ENCODE data around the gene INF2. TPM values are rescaled to one million over a fixed set of nuclear protein-coding genes. Genes with fewer than 3 reads are reported as not detected.
A peak's percentile ranks its signal among the peaks of the same experiment; 100 is the strongest.

Gene INF2
- total RNA-seq, 2 experiments from 2014 or later, result 155 to 159 TPM

GRCh38 chr14:104678901-104679705, 10.3 kb upstream of the INF2 start:
- no peak for ATAC-seq
- ChIA-PET POLR2A (interaction anchor here (1.7 to 2.6 kb wide), 3 partner anchors 12 to 73 kb away, joined by 6 to 14 read pairs (median 9); partner anchors contain the start of genes INF2 and SIVA1), CTCF (interaction anchor here (1.3 to 1.5 kb wide), 3 partner anchors 13 to 46 kb away, joined by 4 to 5 read pairs (median 4); no protein-coding TSS in a partner anchor)
- no peak overlapping the region for H3K4me3 Mint-ChIP-seq
- peaks cover 13% of the 10 kb centered on the region for H3K27me3 Mint-ChIP-seq (ENCODE audit: low read depth)
- no peak for DNase-seq
- peaks cover 23% of the 10 kb centered on the region for H3K4me1 Mint-ChIP-seq (ENCODE audit: low read depth)
- H3K36me3 Mint-ChIP-seq (ENCODE audit: low read depth), result no peaks in the 10 kb centered on the region
- H3K9me3 Mint-ChIP-seq (ENCODE audit: insufficient read depth), result no peaks in the 10 kb centered on the region
- peak overlapping the region; percentile 84 for H3K27ac Mint-ChIP-seq

GRCh38 chr14:104680056-104680805, 9.2 kb upstream of the INF2 start:
- no peaks in the 10 kb centered on the region for H3K9me3 Mint-ChIP-seq (ENCODE audit: insufficient read depth)
- H3K4me3 Mint-ChIP-seq, result no peak overlapping the region
- POLR2A ChIA-PET, result no interaction called here
- CTCF ChIA-PET, result interaction anchor here (1.3 kb wide), 1 partner anchor 14 kb away, joined by 5 read pairs; no protein-coding TSS in a partner anchor
- peaks cover 27% of the 10 kb centered on the region for H3K4me1 Mint-ChIP-seq (ENCODE audit: low read depth)
- H3K27ac Mint-ChIP-seq, result no peak overlapping the region
- ATAC-seq (no peak), DNase-seq (no peak)
- peaks cover 9% of the 10 kb centered on the region for H3K27me3 Mint-ChIP-seq (ENCODE audit: low read depth)
- no peaks in the 10 kb centered on the region for H3K36me3 Mint-ChIP-seq (ENCODE audit: low read depth)

GRCh38 chr14:104680806-104681688, 8.4 kb upstream of the INF2 start:
- no peak for ATAC-seq
- ChIA-PET CTCF (no interaction called here), POLR2A (no interaction called here)
- DNase-seq, result no peak
- Mint-ChIP-seq H3K27ac (peak overlapping the region; percentile 11), H3K4me1 (ENCODE audit: low read depth) (peaks cover 33% of the 10 kb centered on the region), H3K4me3 (no peak overlapping the region), H3K9me3 (ENCODE audit: insufficient read depth) (no peaks in the 10 kb centered on the region), H3K36me3 (ENCODE audit: low read depth) (no peaks in the 10 kb centered on the region), H3K27me3 (ENCODE audit: low read depth) (peaks cover 5% of the 10 kb centered on the region)

GRCh38 chr14:104681689-104682074, 7.7 kb upstream of the INF2 start:
- H3K27ac Mint-ChIP-seq, result no peak overlapping the region
- no peaks in the 10 kb centered on the region for H3K9me3 Mint-ChIP-seq (ENCODE audit: insufficient read depth)
- peaks cover 37% of the 10 kb centered on the region for H3K4me1 Mint-ChIP-seq (ENCODE audit: low read depth)
- H3K4me3 Mint-ChIP-seq, result no peak overlapping the region
- ChIA-PET CTCF (no interaction called here), POLR2A (no interaction called here)
- no peak for ATAC-seq
- DNase-seq, result no peak
- H3K27me3 Mint-ChIP-seq (ENCODE audit: low read depth), result peaks cover 5% of the 10 kb centered on the region
- H3K36me3 Mint-ChIP-seq (ENCODE audit: low read depth), result no peaks in the 10 kb centered on the region

GRCh38 chr14:104682107-104682593, 7.3 kb upstream of the INF2 start:
- Mint-ChIP-seq H3K27ac (no peak overlapping the region), H3K9me3 (ENCODE audit: insufficient read depth) (no peaks in the 10 kb centered on the region), H3K27me3 (ENCODE audit: low read depth) (peaks cover 5% of the 10 kb centered on the region), H3K4me1 (ENCODE audit: low read depth) (peaks cover 38% of the 10 kb centered on the region), H3K4me3 (no peak overlapping the region), H3K36me3 (ENCODE audit: low read depth) (no peaks in the 10 kb centered on the region)
- ChIA-PET POLR2A (no interaction called here), CTCF (no interaction called here)
- DNase-seq (no peak), ATAC-seq (no peak)

- CTCF ChIA-PET, result interaction anchor here (1.1 kb wide), 1 partner anchor 85 kb away, joined by 3 read pairs; no protein-coding TSS in a partner anchor
Measured at GRCh38 chr14:104683653-104684448, 5.6 kb upstream of the INF2 start.

GRCh38 chr14:104684449-104684821, 5.0 kb upstream of the INF2 start:
- no peak overlapping the region for H3K4me3 Mint-ChIP-seq
- CTCF ChIA-PET, result interaction anchor here (1.1 to 1.4 kb wide), 3 partner anchors 40 to 85 kb away, joined by 3 read pairs; no protein-coding TSS in a partner anchor
- H3K9me3 Mint-ChIP-seq (ENCODE audit: insufficient read depth), result no peaks in the 10 kb centered on the region
- POLR2A ChIA-PET, result no interaction called here
- H3K4me1 Mint-ChIP-seq (ENCODE audit: low read depth), result peaks cover 46% of the 10 kb centered on the region
- DNase-seq (no peak), ATAC-seq (no peak)
- peaks cover 5% of the 10 kb centered on the region for H3K27me3 Mint-ChIP-seq (ENCODE audit: low read depth)
- H3K27ac Mint-ChIP-seq, result no peak overlapping the region
- no peaks in the 10 kb centered on the region for H3K36me3 Mint-ChIP-seq (ENCODE audit: low read depth)

More at GRCh38 chr14:104683653-104684448, 5.6 kb upstream of the INF2 start:
- peaks cover 47% of the 10 kb centered on the region for H3K4me1 Mint-ChIP-seq (ENCODE audit: low read depth)
- H3K36me3 Mint-ChIP-seq (ENCODE audit: low read depth), result no peaks in the 10 kb centered on the region
- DNase-seq, result no peak
- peak overlapping the region; percentile 44 for H3K27ac Mint-ChIP-seq
- POLR2A ChIA-PET, result no interaction called here
- H3K27me3 Mint-ChIP-seq (ENCODE audit: low read depth), result peaks cover 5% of the 10 kb centered on the region
- no peaks in the 10 kb centered on the region for H3K9me3 Mint-ChIP-seq (ENCODE audit: insufficient read depth)
- no peak overlapping the region for H3K4me3 Mint-ChIP-seq
- ATAC-seq, result no peak

- ChIA-PET POLR2A (interaction anchor here (0.8 kb wide), 1 partner anchor 9 kb away, joined by 4 read pairs; no protein-coding TSS in a partner anchor), CTCF (interaction anchor here (1.2 to 1.4 kb wide), 2 partner anchors 39 to 40 kb away, joined by 3 read pairs; no protein-coding TSS in a partner anchor)
- Mint-ChIP-seq H3K4me3 (peak overlapping the region; percentile 18), H3K27ac (peak overlapping the region; percentile 47), H3K27me3 (ENCODE audit: low read depth) (peaks cover 5% of the 10 kb centered on the region), H3K9me3 (ENCODE audit: insufficient read depth) (no peaks in the 10 kb centered on the region), H3K4me1 (ENCODE audit: low read depth) (peaks cover 46% of the 10 kb centered on the region), H3K36me3 (ENCODE audit: low read depth) (no peaks in the 10 kb centered on the region)
- ATAC-seq, result no peak
- peak; percentile 49 for DNase-seq
Measured at GRCh38 chr14:104685216-104685997, 4.0 kb upstream of the INF2 start.

GRCh38 chr14:104685998-104686610, 3.3 kb upstream of the INF2 start:
- H3K27me3 Mint-ChIP-seq (ENCODE audit: low read depth), result peaks cover 5% of the 10 kb centered on the region
- no peak for ATAC-seq
- no peak for DNase-seq
- ChIA-PET CTCF (no interaction called here), POLR2A (interaction anchor here (1.3 to 2.6 kb wide), 2 partner anchors 8 to 9 kb away, joined by 3 to 10 read pairs; no protein-coding TSS in a partner anchor)
- no peaks in the 10 kb centered on the region for H3K9me3 Mint-ChIP-seq (ENCODE audit: insufficient read depth)
- H3K4me1 Mint-ChIP-seq (ENCODE audit: low read depth), result peaks cover 52% of the 10 kb centered on the region
- no peak overlapping the region for H3K4me3 Mint-ChIP-seq
- H3K36me3 Mint-ChIP-seq (ENCODE audit: low read depth), result peaks cover 3% of the 10 kb centered on the region
- H3K27ac Mint-ChIP-seq, result peak overlapping the region; percentile 91

Data from activated CD8-positive, alpha-beta T cell treated with anti-CD3 and anti-CD28 coated beads, Interleukin-2, amount 10 ng/mL, durations not matched to agents 7 days and 5 days (primary cell).